CD4-positive, alpha-beta T cell treated with Interleukin-4 for 1 hour (primary cell): Measurements from ENCODE around the gene EDA.
"Not testable (repeated sequence)": the region's sequence is repeated elsewhere in the genome, so short reads cannot be mapped to it uniquely, and the experiment has no call there.

Experiments used
- DNase-seq, 2 donors: peaks; one replicate each; pipeline ENCODE4 v3.0.0-alpha.2; 2020 to 2022

EDA gene

DNA sequence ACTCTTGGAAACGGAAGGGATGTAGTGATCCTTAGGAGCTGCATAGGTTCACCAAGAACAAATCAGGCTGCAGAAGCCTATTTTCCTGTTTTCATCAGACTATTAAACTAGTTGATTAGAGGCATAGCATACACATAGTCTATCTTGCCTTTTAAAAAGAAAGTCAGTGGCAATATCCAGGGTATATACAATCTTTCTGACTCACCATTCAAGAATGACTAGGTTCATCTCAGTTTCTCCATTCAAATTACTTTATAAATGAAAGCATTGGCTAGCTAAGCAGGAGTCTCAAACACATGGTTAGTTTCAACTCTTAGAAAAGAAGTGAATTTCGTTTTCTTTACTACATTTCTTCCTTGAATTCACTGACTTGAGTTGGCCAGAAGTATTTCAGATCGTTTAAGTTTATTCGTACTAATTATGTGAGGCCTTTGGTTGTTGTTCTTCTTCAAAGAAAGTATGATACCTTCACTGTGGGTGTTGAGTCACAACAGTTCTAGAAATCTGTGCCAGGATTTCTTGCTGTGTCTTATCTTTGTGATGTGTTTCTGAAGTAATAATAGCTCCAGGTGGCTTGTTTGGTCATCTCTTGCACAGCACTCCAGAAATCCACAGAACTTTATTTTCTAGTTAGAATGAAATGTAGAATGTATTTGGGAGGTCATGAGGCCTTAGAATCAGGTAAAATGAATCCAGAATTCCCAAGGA, 345.6 kb downstream of the EDA start:
- DNase-seq: no peak

DNA sequence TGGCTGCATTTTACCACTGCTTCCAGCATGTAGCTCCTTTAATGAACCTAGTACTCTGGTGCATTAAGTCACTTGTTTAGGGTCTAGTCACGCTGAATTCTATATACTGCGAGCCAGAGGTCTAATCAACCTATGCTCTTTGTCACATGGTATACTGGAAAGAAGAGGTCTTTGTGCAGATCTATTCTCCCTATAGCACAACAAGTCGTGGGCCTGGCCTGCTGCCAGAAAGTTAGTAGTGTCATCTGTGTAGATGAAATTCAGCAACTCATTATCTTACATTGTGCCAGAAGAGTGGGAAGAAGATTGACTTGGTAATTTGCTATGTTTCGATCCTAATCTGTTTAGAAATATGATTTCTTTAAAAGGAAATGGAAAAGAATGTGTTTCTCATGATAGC, 353.0 kb downstream of the EDA start:
- DNase-seq: no peak

DNA sequence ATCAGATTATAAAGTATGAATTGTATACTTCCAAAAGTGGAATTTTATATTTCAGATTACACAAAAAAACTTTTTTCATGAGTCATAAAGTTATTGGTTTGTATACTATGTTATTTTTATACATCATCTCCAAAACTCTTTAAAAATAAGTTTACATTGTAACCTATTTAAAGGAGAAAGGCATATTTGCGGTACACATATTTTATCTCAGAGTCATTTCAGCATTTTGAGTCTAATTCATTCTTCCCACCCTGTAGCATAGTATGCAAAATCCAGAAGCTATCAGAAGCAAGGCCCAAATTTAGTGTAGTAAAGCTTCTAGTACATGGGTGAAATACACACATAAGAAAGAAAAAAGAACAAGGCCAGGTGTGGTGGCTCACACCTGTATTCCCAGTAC, 353.5 kb downstream of the EDA start:
- DNase-seq: no peak

DNA sequence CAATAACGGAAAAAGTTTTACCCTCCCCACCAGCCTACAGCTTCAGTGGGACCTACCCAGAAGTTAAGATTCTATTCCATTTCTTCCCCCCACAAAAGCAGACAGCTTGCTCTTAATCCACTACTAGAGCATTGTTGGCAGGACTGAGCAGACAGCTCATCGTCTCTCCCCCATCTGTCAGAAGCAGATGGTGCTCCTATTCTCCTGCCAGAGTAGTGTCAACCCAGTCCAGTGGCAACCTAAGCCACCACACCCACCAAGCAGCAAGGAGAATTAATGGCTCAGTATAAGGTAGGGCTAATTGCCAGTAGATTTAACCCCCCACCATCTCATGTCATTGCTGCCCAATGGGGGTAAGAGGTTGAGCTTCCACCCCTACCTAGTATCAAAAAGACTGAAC, 371.8 kb downstream of the EDA start:
- no peak for DNase-seq

DNA sequence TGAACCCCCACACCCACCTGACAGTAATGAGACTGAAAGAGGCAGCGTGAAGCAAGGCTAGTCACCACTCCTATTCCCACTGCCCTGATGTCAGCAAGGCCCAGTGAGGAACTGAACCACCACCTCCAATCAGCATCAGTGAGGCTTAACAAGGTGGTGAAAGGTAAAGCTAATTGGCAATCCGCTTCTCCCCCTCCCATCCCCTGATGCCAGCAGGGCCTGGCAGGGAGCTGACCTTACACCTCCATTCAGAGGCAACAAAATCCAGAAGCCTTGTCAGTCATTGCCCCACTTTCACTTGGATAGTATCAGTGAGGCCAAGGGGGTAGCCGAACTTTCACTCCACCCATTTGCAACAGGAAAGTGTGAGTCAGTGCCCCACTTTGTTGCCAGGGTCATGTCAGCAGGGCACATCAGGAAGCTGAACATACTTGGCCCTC, 373.1 kb downstream of the EDA start:
- peak in 1 of 2 donors; percentile 12 for DNase-seq

DNA sequence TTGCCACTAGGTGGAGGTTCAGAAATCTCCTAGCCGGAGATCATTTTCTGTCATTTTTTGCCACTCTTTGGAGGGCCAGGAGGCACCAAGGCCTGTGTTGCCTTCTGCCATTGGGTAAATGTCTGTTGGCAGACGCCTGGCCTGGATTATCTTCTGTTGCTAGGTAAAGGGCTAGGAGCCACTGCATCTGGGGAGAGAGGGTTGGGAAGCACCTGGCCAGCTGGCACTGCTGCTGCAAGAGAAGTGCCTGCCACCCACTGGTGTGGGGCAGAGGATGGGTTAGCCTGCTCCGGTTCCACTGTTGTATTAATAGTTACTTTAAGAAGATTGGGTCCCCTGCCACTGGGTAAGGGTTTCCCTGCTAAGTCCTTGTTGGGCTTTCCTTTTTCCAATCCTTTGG, 375.8 kb downstream of the EDA start:
- DNase-seq: no peak

DNA sequence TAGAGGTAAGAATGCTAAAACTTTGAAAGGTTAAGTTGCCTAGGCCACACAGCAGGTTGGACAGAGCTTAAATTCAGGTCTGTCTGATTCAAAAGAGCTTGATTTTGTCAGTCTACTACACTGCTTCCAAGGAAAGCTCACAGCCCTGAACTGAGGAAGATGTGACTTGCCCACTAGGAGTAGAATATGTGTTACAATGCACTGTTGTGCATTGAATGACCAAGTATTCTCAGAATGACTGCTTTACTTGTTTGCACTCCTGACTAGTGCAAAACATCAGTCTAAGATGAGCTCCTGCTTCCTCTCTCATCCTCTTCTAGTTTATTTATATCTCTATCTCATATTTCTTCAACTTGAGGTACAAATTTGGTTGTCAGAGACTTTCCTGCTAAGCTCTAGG, 377.6 kb downstream of the EDA start:
- no peak for DNase-seq

DNA sequence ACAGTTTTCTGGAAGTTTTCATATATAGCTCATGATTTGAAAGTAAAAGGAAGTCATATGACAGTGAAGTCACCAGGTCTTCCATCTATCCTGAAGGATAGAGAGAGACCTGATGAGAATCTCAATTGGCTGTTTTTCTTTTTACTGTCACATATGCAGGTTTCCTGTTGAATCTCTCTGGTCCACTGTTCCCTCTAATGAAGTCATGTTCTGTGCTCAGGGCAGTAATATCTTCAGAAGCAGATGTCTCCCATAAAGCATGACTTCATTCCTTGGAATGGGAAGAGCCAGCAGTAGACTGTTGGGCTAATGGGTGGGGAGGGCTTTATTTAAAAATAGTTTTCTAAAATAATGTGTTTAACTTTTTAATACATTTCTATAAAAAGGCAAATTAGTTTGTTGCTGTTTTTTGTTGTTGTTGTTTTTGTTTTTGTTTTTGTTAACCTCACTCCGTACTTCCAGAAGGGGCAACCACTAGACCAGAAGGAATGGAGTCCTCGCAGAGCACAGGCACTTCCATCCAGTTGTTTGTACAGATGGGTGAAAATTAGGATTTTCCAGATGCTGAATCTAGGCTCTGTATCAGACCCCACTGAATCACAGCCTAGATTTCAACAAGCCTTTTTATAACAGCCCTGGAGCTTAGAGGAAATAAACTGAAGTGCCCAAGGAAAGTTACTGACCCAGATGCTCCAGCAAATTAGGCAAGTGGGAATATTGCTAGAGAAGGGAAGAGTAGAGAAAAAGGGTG, 379.6 kb downstream of the EDA start:
- no peak for DNase-seq

DNA sequence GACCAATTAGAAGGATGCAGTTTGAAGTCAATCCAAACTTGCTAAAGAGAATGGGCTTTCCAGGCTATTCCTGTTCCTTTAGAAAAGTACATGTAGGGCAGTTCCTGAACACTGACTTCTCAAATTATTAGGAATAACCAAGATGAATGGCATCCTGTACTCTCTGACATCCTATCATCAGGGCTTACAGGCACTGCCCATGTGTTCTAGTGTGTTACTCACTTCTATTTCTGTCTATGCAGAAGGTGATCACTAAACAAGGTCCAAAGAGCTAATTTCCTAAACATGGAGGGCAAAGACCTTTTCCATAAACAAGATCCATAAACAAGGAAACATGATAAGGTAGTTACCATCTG, 380.2 kb downstream of the EDA start:
- DNase-seq: no peak

DNA sequence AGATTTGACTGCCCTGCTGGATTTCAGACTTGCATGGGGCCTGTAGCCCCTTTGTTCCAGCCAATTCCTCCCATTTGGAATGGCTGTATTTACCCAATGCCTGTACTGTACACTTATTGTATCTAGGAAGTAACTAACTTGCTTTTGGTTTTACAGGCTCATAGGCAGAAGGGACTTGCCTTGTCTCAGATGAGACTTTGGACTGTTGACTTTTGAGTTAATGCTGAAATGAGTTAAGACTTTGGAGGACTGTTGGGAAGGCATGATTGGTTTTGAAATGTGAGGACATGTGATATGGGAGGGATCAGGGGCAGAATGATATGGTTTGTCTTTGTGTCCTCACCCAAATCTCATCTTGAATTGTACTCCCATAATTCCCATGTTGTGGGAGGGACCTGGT, 382.4 kb downstream of the EDA start:
- not testable (repeated sequence) for DNase-seq

DNA sequence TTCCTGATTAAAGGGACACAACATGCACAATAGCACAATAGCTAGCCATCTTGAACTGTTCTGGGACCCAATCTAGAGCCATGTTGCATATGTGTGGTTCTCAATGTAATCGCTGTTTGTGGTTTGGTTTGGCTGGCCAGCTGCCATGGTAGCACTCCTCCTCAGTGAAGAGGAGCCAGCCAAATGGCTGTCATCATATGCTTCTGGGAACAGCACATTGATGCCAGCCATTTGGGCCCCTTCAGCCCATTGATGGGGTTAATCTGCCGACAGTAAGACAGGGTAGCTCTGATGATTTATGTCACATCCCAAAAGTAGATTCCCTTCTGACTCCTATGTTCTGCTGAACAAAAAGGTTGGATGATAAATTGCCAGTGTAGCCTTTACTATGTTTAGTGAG, 385.4 kb downstream of the EDA start:
- no peak for DNase-seq

DNA sequence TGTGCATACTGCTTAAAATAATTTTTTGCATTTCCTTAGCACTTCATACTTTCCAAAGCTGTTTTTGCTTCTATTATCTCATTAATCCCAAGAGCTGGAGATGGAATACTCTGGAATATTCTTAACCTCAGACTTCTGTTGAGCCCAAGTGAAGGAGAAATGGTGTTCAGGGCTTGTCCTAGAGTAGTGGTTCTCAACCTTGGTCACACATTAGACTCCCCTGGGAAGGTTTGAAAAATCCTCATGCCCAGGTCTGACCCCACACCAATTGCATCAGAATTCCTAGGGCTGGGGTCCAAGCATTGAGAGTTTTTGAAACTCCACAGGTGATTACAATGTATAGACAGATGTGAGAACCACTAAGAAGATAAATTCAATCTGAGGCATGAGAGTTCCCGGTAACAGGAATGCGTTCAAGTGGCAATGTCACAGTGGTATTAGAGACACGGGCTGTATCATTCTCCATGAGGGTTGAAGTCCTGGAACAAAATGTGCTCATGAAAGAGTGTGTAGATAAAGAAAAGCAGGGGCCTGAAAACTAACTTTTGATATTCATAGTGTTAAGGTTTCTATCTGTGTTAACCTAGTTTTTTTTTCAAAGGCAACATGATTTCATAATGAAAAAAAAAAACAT, 385.9 kb downstream of the EDA start:
- DNase-seq: no peak

DNA sequence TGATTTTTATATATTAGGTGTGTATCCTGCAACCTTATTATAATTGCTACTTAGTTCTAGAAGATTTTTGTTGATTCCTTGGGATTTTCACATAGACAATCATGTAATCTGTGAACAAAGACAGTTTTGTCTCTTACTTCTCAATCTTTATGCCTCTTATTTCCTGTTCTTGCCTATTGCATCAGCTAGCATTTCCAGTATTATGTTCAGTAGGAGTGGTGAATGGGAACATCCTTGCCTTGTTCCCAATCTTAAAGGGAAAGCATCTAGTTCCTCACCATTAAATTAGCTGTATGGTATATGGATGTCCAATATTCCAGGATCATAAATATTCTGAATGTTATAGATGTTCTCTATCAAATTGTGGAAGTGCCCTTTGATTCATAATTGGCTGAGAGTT, 392.0 kb downstream of the EDA start:
- no peak for DNase-seq

DNA sequence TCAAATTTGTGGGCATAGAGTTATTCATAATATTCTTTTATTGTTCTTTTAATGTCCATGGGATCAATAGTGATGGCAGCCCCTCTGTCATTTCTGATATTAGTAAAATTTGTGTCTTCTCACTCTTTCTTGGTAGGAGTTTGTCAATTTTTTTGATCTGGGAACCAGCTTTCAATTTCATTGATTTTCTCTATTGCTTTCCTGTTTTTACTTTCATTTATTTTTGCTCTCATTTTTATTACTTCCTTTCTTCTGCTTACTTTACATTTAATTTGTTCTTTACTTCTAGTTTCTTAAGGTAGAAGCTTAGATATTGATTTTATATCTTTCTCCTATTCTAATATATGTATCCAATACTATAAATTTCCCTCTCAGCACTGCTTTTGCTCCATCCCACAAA, 393.1 kb downstream of the EDA start:
- DNase-seq: no peak

DNA sequence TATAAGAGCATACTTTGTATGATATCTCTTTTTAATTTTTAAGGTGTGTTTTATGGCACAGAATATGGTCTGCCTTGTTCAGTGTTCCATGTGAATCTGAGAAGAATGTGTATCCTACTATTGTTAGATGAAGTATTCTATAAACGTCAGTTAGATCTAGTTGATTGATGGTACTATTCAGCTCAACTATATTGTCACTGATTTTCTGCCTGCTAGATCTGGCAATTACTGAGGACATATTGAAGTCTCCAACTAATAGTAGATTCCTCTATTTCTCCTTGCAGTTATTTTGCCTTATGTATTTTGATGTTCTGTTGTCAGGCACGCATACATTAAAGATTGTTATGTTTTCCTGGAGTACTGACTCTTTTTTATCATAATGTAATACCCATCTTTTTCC, 394.1 kb downstream of the EDA start:
- no peak for DNase-seq

DNA sequence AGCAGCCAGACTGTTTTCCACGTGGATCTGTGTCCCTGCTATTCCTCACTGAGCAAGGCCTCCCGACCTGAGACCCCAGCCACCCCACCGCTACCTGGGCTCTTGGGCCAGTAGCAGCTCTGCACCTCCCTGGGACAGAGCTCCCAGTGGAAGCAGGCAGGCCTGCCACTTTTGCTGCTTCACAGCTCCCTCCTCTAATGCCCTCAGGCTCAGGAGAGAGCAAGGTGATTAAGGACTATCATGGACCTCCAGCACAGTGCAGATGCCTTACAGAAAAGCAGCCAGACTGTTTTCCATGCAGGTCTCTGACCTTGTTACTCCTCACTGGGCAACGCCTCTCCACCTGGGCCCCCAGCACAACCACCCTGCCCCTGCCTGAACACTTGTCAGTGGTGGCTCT, 396.8 kb downstream of the EDA start:
- no peak for DNase-seq

DNA sequence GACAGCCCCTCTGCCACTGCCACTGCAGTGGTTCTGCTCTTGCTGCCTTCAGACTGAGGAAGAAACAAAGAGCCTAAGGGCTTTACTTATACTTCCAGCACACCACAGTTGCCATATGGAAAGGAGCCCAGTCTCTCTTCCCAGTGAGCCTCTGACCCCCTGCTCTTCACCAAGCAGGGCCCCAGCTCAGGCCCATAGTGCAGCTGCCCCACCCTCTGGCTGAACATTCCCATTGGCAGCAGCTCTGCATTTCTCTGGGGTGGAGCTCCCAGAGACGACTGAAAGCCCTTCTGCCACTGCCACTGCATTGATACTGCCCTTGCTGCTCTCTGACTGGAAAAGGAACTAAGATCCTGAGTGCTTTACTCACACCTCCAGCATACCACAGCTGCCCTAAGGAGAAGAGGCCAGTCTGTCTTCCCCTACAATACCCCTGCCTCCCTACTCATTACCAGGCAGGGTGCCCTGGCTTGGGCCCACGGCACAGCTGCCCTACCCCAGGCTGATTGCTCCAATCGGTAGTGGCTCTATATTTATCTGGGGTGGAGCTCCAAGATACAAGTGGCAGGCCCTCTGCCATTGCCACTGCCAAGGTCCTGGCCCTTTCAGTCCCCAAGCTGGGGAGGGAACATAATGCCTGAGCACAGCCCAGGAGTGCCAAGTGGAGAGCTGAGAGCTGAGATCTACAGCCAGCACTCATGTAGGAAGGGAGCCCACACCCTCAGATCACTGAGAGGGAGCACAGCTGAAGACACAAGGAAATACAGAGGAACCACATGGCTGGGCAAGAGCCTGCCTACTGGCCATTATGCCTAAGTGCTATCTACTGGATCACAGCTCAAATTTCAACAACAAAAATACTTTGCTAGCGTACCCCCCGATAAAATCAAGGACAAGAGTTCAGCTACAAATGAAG, 397.8 kb downstream of the EDA start:
- DNase-seq: no peak

DNA sequence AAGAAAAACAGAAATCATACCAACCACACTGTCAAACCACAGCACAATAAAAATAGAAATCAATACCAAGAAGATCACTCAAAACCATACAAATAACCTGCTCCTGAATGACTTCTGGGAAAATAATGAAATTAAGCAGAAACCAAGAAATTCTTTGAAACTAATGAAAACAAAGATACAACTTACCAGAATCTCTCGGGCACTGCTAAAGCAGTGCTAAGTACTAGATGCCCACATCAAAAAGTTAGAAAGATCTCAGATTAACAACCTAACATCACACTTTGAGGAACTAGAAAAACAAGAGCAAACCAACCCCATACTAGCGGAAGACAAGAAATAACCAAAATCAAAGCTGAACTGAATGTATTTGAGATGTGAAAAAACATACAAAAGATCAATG, 400.6 kb downstream of the EDA start:
- DNase-seq: peak in 1 of 2 donors; percentile 36

DNA sequence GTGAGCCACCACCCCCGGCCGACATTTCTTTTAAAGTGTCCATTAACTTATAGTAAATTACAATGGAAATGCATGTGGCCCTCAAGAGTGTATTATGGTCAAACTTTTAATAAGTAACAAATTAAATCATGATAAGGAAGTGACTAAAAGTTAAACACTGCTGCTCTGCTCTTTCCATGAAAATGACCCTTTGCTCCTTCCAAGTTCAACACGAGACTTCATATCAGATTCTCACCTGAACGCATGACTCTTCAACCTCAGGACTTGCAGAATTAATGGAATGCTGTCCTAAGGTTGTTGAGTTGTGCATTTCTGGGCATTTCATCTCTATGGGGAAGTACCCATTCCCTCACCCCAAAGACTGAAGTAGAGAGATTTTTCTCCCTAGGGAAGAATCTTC, 406.7 kb downstream of the EDA start:
- no peak for DNase-seq

DNA sequence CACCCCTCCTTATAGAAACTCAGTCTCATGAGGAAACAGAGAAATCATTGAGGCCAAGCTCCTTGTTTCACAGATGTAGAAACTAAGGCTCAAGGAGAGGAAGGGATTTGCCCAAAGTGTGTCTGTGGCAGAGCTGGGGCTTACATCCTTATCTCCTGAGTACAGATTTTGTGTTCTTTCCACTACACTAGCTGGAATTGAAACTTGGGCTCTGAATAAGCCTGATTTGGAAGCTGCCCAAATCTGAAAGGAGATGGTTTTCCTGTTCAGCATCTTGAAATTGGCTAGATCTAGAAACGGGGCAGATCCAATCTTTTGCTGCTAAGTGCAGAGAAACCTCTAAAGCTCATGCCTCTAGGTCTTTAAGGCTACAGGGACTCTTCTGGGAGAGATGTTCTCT, 409.6 kb downstream of the EDA start:
- no peak for DNase-seq

DNA sequence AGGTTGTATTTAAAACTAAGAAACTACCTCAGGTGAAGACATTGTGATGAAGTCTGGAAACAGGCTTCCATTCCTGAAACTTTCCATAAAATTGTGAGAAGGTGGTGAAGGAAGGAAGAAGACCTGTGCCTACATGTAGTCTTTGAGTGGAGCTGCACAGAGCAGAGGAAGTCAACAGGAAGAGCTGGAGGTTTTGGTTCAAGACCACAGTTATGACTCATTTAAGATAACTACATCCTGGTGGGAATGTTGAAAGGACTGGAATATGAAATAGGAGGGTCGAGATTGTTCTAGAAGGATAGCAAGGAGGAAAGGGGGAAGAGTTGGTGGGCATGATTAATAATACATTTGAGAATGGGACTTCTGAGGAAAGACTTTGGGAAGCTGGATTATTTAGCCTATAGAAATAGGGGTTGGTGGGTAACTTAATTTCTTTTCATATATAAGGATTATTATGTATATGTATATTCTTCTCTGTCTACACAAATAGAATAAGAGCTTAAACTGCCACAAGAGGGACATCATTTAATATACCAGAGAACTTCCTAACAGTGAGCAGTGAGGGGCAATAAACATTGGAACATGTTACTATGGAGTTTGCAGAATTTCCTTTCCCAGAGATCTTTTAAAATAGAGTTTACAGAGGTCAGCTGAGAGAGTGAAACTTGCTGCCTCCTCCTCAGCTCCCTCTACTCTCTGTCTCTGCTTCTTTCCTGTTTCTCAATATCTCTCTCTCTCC, 410.4 kb downstream of the EDA start:
- DNase-seq: no peak

DNA sequence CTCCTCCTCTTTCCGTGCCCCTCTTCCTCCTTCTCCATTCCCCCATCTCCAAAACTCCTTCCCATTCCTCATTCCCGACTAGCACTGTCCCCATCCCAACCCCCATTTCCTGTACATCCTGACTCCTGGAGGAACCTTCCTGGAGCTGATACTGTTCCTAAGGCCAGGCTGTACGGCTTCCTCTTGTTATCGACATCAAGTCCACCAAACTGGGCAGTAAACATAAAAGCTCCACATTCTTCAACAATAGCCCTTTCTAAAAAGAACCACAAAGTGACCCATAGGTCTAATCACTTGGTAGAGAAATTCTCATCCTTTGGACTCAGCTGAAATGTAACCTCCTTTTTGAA, 410.9 kb downstream of the EDA start:
- no peak for DNase-seq

DNA sequence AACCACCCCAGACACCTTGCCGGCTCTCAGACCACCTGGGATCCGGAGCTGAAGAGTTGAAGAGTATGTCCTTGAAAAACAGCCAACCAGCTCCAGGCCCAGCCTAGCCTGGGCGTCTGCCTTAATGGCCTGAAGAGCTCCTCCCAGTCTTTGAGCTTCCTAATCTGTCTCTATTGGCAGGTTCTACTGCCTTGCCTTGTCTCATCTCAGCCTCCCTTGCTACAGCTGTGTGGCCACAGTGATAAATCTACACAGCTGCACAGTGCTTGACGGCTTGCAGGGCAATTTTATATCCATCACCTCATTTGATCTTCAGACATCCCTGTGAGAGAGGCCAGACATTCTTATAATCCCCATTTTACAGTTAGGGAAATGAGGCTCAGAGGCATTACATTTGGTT, 413.9 kb downstream of the EDA start:
- no peak for DNase-seq
